ENCODE measurements around the gene PDP2. TPM values are rescaled to one million over a fixed set of nuclear protein-coding genes. Genes with fewer than 3 reads are reported as not detected.
A peak's percentile ranks its signal among the peaks of the same experiment; 100 is the strongest.

PDP2 gene
- total RNA-seq, 6 donors from 2014 or later = 12.3 to 24.6 (median 17.4) TPM

GRCh38 chr16:66908762-66909559, 28.6 kb downstream of the PDP2 start:
- H3K9me3 ChIP-seq = no peaks in the 10 kb centered on the region
- DNase-seq (no peak), ATAC-seq (ENCODE audit: low FRiP score in 2 of 2) (no peak)
- peaks cover 9 to 15% (median 11%) of the 10 kb centered on the region in 4 donors for H3K4me1 ChIP-seq
- no peak overlapping the region for H3K27ac ChIP-seq
- WGBS, 2 donors = 91% methylated on average over 5 to 14 of the region's 14 CpGs
- no peak for TF ChIP-seq POLR2AphosphoS5 (IDR thresholded peaks at IDR 0.05)
- no peak for TF ChIP-seq POLR2A (IDR thresholded peaks at IDR 0.05)
- TF ChIP-seq CTCF (IDR thresholded peaks at IDR 0.05) = no peak
- no peak for TF ChIP-seq EP300 (IDR thresholded peaks at IDR 0.05)
- H3K36me3 ChIP-seq = no peaks in the 10 kb centered on the region
- no peak overlapping the region for H3K4me3 ChIP-seq
- no peaks in the 10 kb centered on the region for H3K27me3 ChIP-seq

- DNase-seq (no peak), ATAC-seq (ENCODE audit: low FRiP score in 2 of 2) (no peak)
- TF ChIP-seq EP300 (IDR thresholded peaks at IDR 0.05) = no peak
- peak in 1 of 6 experiments; percentile 6 for TF ChIP-seq CTCF (IDR thresholded peaks at IDR 0.05)
- H3K9me3 ChIP-seq = no peaks in the 10 kb centered on the region
- 81 to 91% methylated on average over 10 to 14 of the region's 14 CpGs for WGBS, 2 donors
- H3K4me3 ChIP-seq = no peak overlapping the region
- no peaks in the 10 kb centered on the region for H3K36me3 ChIP-seq
- no peak overlapping the region for H3K27ac ChIP-seq
- no peaks in the 10 kb centered on the region for H3K27me3 ChIP-seq
- peaks cover 4 to 6% (median 6%) of the 10 kb centered on the region in 4 donors for H3K4me1 ChIP-seq
Observed at GRCh38 chr16:66910175-66910940, 30.0 kb downstream of the PDP2 start.

GRCh38 chr16:66911112-66911511, 30.8 kb downstream of the PDP2 start:
- no peak for TF ChIP-seq POLR2AphosphoS5 (IDR thresholded peaks at IDR 0.05)
- no peak for TF ChIP-seq POLR2A (IDR thresholded peaks at IDR 0.05)
- TF ChIP-seq EP300 (IDR thresholded peaks at IDR 0.05) = no peak
- no peak for TF ChIP-seq CTCF (IDR thresholded peaks at IDR 0.05)
- Histone ChIP-seq H3K4me1 (no peaks in the 10 kb centered on the region), H3K4me3 (no peak overlapping the region), H3K27ac (no peak overlapping the region), H3K36me3 (no peaks in the 10 kb centered on the region), H3K9me3 (no peaks in the 10 kb centered on the region), H3K27me3 (no peaks in the 10 kb centered on the region)
- 76% methylated on average over 5 of the region's 5 CpGs; no CpG with 5 or more reads in 1 of the 2 donors for WGBS, 2 donors
- no peak for DNase-seq
- ATAC-seq (ENCODE audit: low FRiP score in 2 of 2) = no peak

GRCh38 chr16:66911801-66912200, 31.5 kb downstream of the PDP2 start:
- no peak for DNase-seq
- no peak overlapping the region for H3K27ac ChIP-seq
- 60 to 98% methylated on average over 1 to 8 of the region's 8 CpGs for WGBS, 2 donors

More at GRCh38 chr16:66911801-66912200, 31.5 kb downstream of the PDP2 start:
- TF ChIP-seq POLR2A (IDR thresholded peaks at IDR 0.05) (no peak), EP300 (IDR thresholded peaks at IDR 0.05) (no peak), CTCF (IDR thresholded peaks at IDR 0.05) (no peak), POLR2AphosphoS5 (IDR thresholded peaks at IDR 0.05) (no peak)
- Histone ChIP-seq H3K9me3 (no peaks in the 10 kb centered on the region), H3K4me3 (no peak overlapping the region), H3K36me3 (no peaks in the 10 kb centered on the region), H3K27me3 (no peaks in the 10 kb centered on the region), H3K4me1 (no peaks in the 10 kb centered on the region)
- no peak for ATAC-seq (ENCODE audit: low FRiP score in 2 of 2)
